ENCODE measurements around the gene TCFL5.

The TCFL5 gene

GRCh38 chr20:62895539-62895938 lies 33.9 kb upstream of the TCFL5 start:
- no peak for DNase-seq

GRCh38 chr20:62894261-62894660 lies 32.6 kb upstream of the TCFL5 start:
- DNase-seq = no peak

- no peak for DNase-seq
These were observed 32.1 kb upstream of the TCFL5 start for GRCh38 chr20:62893700-62894099.

GRCh38 chr20:62892348-62893304 lies 31.0 kb upstream of the TCFL5 start:
- DNase-seq = no peak

DNA sequence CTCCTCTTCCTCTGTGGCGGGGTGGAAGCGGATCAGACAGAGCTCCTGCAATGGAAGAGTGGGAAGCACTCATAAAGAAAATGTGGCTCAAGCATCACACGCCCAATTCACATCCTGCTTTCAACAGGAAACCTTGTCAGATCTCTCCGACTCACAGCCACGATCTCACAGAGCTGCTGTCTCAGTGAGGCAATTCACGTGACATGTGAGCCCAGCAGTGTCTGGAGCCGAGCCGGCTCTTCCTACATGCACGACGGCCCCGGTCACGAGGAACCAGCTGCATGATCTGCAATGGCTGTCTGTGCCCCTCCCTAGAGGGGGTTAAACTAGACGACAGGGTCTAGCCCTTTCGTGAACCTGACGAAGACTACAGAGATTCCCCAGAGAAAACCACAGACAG lies 29.5 kb upstream of the TCFL5 start:
- DNase-seq = no peak

DNA sequence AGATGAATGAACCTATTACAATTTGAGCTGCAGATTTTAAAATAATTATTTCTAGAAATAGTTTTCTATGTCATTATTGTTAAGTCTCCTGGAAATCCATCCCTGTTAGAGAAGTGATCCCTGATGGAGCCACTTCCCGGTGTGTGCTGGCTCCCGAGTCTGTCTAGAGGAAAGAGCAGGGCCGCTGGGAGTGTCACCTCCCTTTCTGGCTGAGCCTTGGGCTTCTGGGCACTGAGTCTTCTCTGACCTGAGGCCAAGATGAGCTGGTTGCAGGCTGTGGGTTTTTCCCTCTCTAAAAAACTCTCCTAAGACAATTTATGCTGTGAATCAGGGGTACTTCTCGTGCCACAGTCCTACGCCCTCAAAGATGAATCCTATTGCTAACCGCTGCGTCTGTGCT lies 28.8 kb upstream of the TCFL5 start:
- no peak for DNase-seq

DNA sequence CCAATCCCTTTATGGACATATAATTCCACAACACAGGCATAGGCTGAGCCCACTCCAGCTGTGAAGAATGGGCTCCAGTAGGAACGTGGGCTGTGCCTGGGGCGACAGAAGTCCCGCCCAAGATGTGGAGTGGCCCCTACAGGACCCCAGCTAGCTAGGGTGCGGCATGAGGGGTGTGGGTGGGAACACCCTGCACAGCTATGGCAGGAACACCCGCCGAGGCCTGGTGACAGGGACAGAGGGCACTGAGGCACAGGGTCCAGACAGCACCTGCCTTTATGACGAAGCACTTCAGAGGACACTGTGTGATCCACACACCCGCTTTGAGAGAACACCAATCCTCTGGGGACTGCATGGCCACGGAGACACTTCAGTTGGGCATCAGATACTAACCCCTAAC lies 28.2 kb upstream of the TCFL5 start:
- DNase-seq = no peak

DNA sequence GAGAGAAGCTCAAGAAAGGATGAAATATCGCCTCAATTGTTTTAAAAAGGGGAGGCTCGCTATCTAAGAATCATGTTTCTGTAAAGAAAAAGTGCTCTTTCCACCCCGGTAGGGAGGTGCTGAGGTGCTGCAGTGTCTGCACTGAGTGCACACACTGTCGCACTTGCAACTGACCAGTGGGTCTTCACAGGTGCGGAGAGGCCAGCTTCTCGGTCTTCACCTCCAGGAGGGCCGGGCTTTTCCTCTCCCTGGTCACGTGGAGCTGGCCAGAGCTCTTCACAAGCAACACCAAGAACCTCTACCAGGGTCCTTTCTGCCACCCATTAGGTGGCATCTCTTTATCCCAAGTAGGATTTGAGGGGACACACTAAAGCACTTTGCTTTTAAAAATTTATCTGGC lies 27.8 kb upstream of the TCFL5 start:
- DNase-seq = no peak

- DNase-seq = no peak
These were observed 27.3 kb upstream of the TCFL5 start for GRCh38 chr20:62888910-62889309.

GRCh38 chr20:62888406-62888805 lies 26.8 kb upstream of the TCFL5 start:
- no peak for DNase-seq

GRCh38 chr20:62887860-62888239 lies 26.2 kb upstream of the TCFL5 start:
- DNase-seq = no peak

GRCh38 chr20:62887152-62887859 lies 25.7 kb upstream of the TCFL5 start:
- no peak for DNase-seq

GRCh38 chr20:62886709-62887058 lies 25.1 kb upstream of the TCFL5 start:
- DNase-seq = no peak

DNA sequence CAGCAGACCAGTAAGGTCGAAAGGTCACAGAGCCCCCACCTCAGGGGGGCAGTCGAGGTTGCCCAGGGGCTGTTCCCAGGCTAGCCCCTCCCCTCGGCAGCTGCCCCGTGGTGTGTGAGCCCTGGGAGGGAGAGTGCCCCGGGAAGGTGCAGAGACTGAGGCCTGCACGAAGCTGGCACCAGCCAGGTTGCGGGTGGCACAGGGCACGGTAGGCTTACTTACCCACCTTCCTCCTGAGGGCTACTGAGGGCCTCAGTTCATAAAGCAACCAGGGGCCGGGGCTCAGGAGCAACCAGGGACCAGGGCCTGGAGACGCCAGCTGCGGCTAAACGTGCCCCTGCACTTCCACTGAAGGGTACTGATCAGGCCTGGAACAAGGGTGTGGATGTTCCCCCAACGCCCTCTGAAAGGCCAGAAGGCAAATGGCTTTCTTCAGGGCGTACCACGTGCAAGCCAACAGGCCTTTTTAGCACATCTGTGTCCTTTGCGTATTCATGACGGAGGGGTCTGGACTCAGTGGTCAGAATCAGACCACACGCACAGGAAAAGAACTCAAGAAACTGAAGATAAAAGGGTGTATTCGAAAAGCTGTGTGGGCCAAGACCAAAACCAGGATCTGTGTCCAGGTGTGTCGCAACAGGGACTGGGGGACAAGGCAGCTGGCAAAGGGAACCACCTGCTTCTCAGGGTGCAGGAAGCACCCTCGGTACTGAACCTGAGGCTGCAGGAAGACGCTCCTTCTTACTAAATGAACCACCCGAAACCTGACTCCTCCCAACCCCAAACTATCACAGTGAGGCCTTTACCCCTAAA lies 24.5 kb upstream of the TCFL5 start:
- DNase-seq = no peak

- DNase-seq = no peak
These were observed 23.6 kb upstream of the TCFL5 start for GRCh38 chr20:62885046-62885895.

GRCh38 chr20:62884556-62884955 lies 22.9 kb upstream of the TCFL5 start:
- no peak for DNase-seq

GRCh38 chr20:62882426-62882825 lies 20.8 kb upstream of the TCFL5 start:
- no peak for DNase-seq

DNA sequence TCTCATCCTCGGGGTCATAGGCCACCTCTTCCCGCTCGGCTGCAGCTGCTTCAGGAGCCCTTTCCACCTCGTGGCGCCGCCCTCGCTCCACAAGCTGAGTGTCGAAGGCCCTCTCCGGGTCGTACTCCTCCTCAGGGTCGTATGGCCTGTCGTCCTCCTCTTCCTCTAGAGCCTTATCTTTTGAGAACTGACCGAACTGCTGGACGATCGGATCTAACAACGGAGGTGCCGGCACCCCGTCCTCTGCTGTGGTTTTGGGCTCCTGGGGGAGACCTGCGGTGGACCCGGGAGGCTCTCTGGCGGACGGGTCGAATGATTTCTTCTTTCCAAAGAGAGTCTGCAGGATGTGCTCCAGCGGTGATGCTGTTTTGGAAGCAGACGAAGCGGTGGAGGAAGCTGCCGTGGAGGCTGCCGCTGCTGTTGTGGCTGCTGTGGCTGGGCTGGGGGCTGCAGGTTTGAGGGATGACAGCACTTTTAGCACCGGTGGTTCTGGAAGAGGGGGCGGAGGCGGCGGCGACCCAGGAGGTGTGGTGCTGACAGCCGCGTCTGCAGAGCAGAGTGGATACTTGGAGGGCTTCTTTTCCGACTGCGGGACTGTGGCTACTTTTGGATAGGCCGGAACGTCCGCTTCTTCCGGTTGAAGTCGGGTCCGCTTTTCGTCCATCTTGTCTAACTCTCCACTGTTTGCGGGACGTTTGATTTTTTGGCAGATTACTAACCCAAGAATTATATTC lies 20.2 kb upstream of the TCFL5 start:
- DNase-seq = no peak

DNA sequence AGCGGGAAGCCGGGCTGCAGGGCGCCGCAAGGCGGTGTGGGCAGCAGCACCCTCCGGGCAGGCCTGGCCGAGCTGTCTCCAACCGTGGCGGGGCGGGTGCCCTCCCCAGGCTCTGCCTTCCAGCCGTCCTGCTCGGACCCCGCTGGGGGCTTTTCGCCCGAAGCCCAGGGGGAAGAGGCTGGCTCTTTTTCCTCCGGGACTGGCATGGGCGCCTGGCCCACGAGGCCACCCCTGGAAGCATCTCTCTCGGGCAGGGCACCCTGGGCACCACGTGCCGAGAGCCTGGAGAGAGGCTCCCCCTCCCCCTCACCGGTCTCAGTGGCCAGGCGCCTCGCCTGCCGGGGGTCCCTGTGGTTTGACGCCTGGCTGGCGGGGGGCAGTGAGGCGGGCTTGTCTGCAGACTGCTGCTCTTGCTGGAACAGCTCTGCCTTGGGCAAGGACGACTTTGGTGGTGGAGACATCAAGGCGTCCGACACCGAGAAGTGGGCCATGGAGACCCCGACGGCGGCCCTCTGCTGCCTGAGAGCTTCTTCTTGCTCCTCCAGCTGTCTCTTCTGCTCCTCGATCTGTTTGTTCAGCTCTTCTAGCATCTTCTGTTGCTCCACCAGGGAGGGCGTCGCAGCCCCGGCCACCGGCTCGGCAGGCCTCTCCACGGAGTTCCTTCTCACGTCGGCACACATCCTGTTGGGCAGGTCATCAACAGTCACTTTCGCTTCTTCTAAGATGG lies 19.5 kb upstream of the TCFL5 start:
- no peak for DNase-seq

GRCh38 chr20:62880147-62880934 lies 18.7 kb upstream of the TCFL5 start:
- no peak for DNase-seq

All from cortex of kidney (tissue), 1 donor.